Gastroesophageal sphincter (tissue), 3 donors: Measurements from ENCODE around the gene PCDHB4.

Source experiments
- CTCF ChIP-seq, 4 experiments: fragments of 200-600 bp in 2 of 4; fragments of 450-650 bp in 2 of 4; sonication (generic) in 1 of 4; IDR thresholded peaks; one replicate each; pipeline ENCODE4 v1.5.1; 2017 to 2019; ENCODE audit warnings: antibody characterized with exemption in 4 of 4, mild to moderate bottlenecking in 2 of 4, moderate library complexity in 2 of 4
- EP300 ChIP-seq: sonication (generic); formaldehyde crosslinking; IDR thresholded peaks from one replicate; pipeline ENCODE4 v1.6.1; 2017; ENCODE audit warnings: antibody characterized with exemption, mild to moderate bottlenecking

GRCh38 chr5:141135030-141135717 lies 13.6 kb downstream of the PCDHB4 start, which contains the start of gene PCDHB5:
- peak in 3 of 4 experiments; percentile 22 to 48 (median 26) for TF ChIP-seq CTCF (IDR thresholded peaks at IDR 0.05)
- no peak for TF ChIP-seq EP300
